HepG2 (cell line): Measurements from ENCODE around the gene SLC35F3. TPM values are rescaled to one million over a fixed set of nuclear protein-coding genes. Genes with fewer than 3 reads are reported as not detected.

ENCODE experiments used
- ATAC-seq: fragments of 200-7000 bp; cut with Tn5 transposase; 3 replicates; pipeline ENCODE4 v1.9.1; 2020; ENCODE audit warnings: mild to moderate bottlenecking, moderate library complexity
- BruUV-seq: library from RNA; stranded (reverse); fragments of 400-500 nt; replicated peaks from 2 replicates; lab custom pipeline; 2021; lab: Mats Ljungman, UMichigan
- CTCF ChIA-PET: fragments of 300-600 bp; formaldehyde crosslinking; extraction: SDS; loops from one replicate; lab custom pipeline; 2021; ENCODE audit warnings: low total read pairs, inconsistent platforms, low intra/inter-chr PET ratio; lab: Yijun Ruan, JAX
- POLR2A ChIA-PET: fragments of 350-600 bp; sonication (Branson Sonifier 250); formaldehyde crosslinking; loops from one replicate; lab custom pipeline; 2020; ENCODE audit warnings: antibody characterized with exemption, inconsistent platforms; lab: Yijun Ruan, JAX
- DNase-seq: peaks from one replicate; pipeline ENCODE4 v3.0.0-alpha.2; 2015; ENCODE audit warnings: low spot score
- FAIRE-seq: peaks from 3 replicates; lab custom pipeline; 2011; peaks lifted over from hg19 to GRCh38; lab: Jason Lieb, UNC
- H2AFZ ChIP-seq: one replicate; pipeline ENCODE4 v1.6.1; 2011; ENCODE audit warnings: low read length, inconsistent platforms
- H3K27ac ChIP-seq: fragments of 300-600 bp; 3 replicates; pipeline ENCODE4 v1.8.0; 2011; ENCODE audit warnings: mixed run types, mild to moderate bottlenecking, mixed read lengths, low read length, inconsistent platforms; ENCODE audit not compliant: insufficient read depth; ENCODE audit errors: extremely low read length
- H3K27me3 ChIP-seq, 2 experiments: fragments of 200-600 bp in 1 of 2; 2 replicates in 1 of 2; 3 replicates in 1 of 2; pipeline versions ENCODE4 v1.6.0 to v1.8.0; 2011; ENCODE audit warnings: low read length in 2 of 2, mild to moderate bottlenecking in 2 of 2, moderate library complexity in 2 of 2, inconsistent platforms in 1 of 2; ENCODE audit not compliant: insufficient read depth in 2 of 2, control insufficient read depth in 1 of 2
- H3K36me3 ChIP-seq, 2 experiments: fragments of 200-600 bp in 1 of 2; replicated peaks in 1 of 2; 2 replicates in 1 of 2; 3 replicates in 1 of 2; pipeline versions ENCODE4 v1.5.1 to v1.8.0; 2011; ENCODE audit warnings: low read length in 2 of 2, inconsistent platforms in 1 of 2; ENCODE audit not compliant: insufficient read depth in 2 of 2, control insufficient read depth in 1 of 2
- H3K4me1 ChIP-seq: 2 replicates; pipeline ENCODE4 v1.5.1; 2012; ENCODE audit warnings: low read length, inconsistent platforms; ENCODE audit not compliant: insufficient read depth
- H3K4me2 ChIP-seq: 2 replicates; pipeline ENCODE4 v1.6.0; 2011; ENCODE audit warnings: low read depth, low read length, inconsistent platforms
- H3K4me3 ChIP-seq, 3 experiments: fragments of 200-600 bp in 1 of 3; sonication (generic), shearing (Covaris generic) in 1 of 3; replicated peaks in 1 of 3; 2 replicates each; pipeline ENCODE4 v1.5.1; 2011 to 2016; ENCODE audit warnings: low read length in 3 of 3, inconsistent platforms in 2 of 3, low read depth in 2 of 3, mild to moderate bottlenecking in 2 of 3, control low read depth in 1 of 3, mixed read lengths in 1 of 3; ENCODE audit not compliant: insufficient read depth in 1 of 3
- H3K79me2 ChIP-seq: one replicate; pipeline ENCODE4 v1.6.1; 2011; ENCODE audit warnings: low read length, inconsistent platforms; ENCODE audit not compliant: insufficient read depth
- H3K9ac ChIP-seq: 2 replicates; pipeline ENCODE4 v1.6.0; 2011; ENCODE audit warnings: mild to moderate bottlenecking, low read depth, low read length, inconsistent platforms; ENCODE audit not compliant: insufficient read depth
- H3K9me3 ChIP-seq: 2 replicates; pipeline ENCODE4 v1.5.1; 2012; ENCODE audit warnings: mild to moderate bottlenecking, low read length
- H4K20me1 ChIP-seq: 2 replicates; pipeline ENCODE4 v1.6.0; 2011; ENCODE audit warnings: inconsistent platforms, mild to moderate bottlenecking, low read length, moderate library complexity; ENCODE audit not compliant: insufficient read depth
- ARNT ChIP-seq: fragments of 450-650 bp; IDR thresholded peaks from 2 replicates; pipeline ENCODE4 v1.6.1; 2017
- SOX6 ChIP-seq, 2 experiments: fragments of 450-650 bp in 1 of 2; sonication (generic) in 1 of 2; formaldehyde crosslinking in 1 of 2; IDR thresholded peaks; 2 replicates each; pipeline versions ENCODE4 v1.4.0 to v1.6.1; 2017 to 2020; ENCODE audit warnings: antibody characterized with exemption in 1 of 2, mild to moderate bottlenecking in 1 of 2, missing genetic modification reagents in 1 of 2
- ZNF446 ChIP-seq: sonication (generic); formaldehyde crosslinking; IDR thresholded peaks from 2 replicates; pipeline ENCODE4 v1.5.0; 2020; ENCODE audit warnings: mild to moderate bottlenecking, missing genetic modification reagents
- ZNF547 ChIP-seq: sonication (generic); formaldehyde crosslinking; IDR thresholded peaks from 2 replicates; pipeline ENCODE4 v1.5.1; 2020; ENCODE audit warnings: mild to moderate bottlenecking, missing genetic modification reagents
- ZNF674 ChIP-seq: sonication (generic); formaldehyde crosslinking; IDR thresholded peaks from 2 replicates; pipeline ENCODE4 v1.5.0; 2020; ENCODE audit warnings: low read depth, mild to moderate bottlenecking, missing genetic modification reagents
- ZNF792 ChIP-seq: IDR thresholded peaks from 2 replicates; pipeline ENCODE4 v1.6.1; 2016
- ZSCAN22 ChIP-seq: sonication (generic); formaldehyde crosslinking; IDR thresholded peaks from 2 replicates; pipeline ENCODE4 v1.4.0; 2020; ENCODE audit warnings: mild to moderate bottlenecking, missing genetic modification reagents
- WGBS: methylation state at CpG from one replicate; pipeline ENCODE4 v1.1.6; 2017; ENCODE audit warnings: low lambda C conversion rate; 5-methylcytosine and 5-hydroxymethylcytosine counted together
- in situ Hi-C: cut with HindIII; loops from 2 replicates; pipeline ENCODE4 v1.10.0; 2017; ENCODE audit warnings: low pct_unique_long_range_greater_than_20kb; ENCODE audit not compliant: extremely low pct_ligation_motif_present
- intact Hi-C: fragments of 100-400 bp; cut with micrococcal nuclease; formaldehyde crosslinking; loops from one replicate; pipeline ENCODE4 v1.10.0; 2022; ENCODE audit not compliant: unreplicated experiment
- polyA plus RNA-seq, 8 experiments: library from polyadenylated mRNA; depleted of rRNA in 3 of 8; stranded (reverse) in 7 of 8; unstranded in 1 of 8; fragments of >200 nt; fragmentation: Illumina TruSeq in 4 of 8; extraction: Trizol in 4 of 8; gene quantifications; 2 replicates each; pipeline versions ENCODE4 v1.2.1 to v1.2.3, GENCODE V29; 2011 to 2016; ENCODE audit warnings: low read depth in 4 of 8, missing spikeins in 1 of 8, mixed read lengths in 1 of 8; ENCODE audit not compliant: insufficient read depth in 1 of 8
- total RNA-seq, 5 experiments: library from RNA; depleted of rRNA; stranded (reverse); fragments of >200 nt; fragmentation: Illumina TruSeq; extraction: Trizol; gene quantifications; 2 replicates each; pipeline ENCODE4 v1.2.3, GENCODE V29; 2016; ENCODE audit warnings: low read depth in 1 of 5
- TF ChIP-seq, protein P1 (sequence below): sonication (generic); formaldehyde crosslinking; IDR thresholded peaks from 2 replicates; pipeline ENCODE4 v1.5.0; 2020; ENCODE audit warnings: missing genetic modification reagents

Gene SLC35F3
- total and polyA plus RNA-seq, 2 of the 13 experiments (the other 11 are each of a cell fraction or from before 2014, with no cell fraction given), result not detected

- TF ChIP-seq, protein P1, sequence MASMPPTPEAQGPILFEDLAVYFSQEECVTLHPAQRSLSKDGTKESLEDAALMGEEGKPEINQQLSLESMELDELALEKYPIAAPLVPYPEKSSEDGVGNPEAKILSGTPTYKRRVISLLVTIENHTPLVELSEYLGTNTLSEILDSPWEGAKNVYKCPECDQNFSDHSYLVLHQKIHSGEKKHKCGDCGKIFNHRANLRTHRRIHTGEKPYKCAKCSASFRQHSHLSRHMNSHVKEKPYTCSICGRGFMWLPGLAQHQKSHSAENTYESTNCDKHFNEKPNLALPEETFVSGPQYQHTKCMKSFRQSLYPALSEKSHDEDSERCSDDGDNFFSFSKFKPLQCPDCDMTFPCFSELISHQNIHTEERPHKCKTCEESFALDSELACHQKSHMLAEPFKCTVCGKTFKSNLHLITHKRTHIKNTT (CRISPR knock-in tag), result no peak
- no peak for TF ChIP-seq ZNF674 (CRISPR knock-in tag)
- no peak for TF ChIP-seq ZNF446 (CRISPR knock-in tag)
- no peak for TF ChIP-seq ZSCAN22 (CRISPR knock-in tag)
- no peak for TF ChIP-seq ZNF547 (CRISPR knock-in tag)
- TF ChIP-seq SOX6 (IDR thresholded peaks at IDR 0.05), result no peak
- TF ChIP-seq SOX6 (CRISPR knock-in tag; IDR thresholded peaks at IDR 0.05), result no peak
Measured at GRCh38 chr1:234079896-234080295, 175.4 kb downstream of the SLC35F3 start (continued).

DNA sequence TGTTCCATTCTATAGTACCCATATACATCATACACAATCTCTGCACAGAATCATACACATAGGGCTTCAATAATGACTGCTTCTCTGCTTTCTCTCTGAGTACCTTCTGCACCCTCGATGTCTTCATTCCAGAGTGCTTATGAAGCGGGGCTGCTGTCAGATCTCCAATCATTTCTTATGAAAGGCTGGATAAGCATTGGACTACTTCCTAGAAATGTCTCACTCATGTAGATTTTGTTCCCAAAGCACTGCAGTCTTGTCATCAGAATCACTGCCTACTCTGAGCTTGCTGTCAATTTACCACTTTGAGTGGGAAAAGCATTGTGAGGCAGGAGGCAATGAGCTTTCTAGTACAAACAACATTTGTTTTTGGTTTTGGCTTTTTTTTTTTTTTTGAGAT, 179.0 kb downstream of the SLC35F3 start:
- H3K27ac ChIP-seq, result no peak overlapping the region
- H3K4me1 ChIP-seq, result no peaks in the 10 kb centered on the region
- no peaks in the 10 kb centered on the region for H3K36me3 ChIP-seq
- intact Hi-C loops, result loop anchor here (1.0 kb wide), 1 partner anchor 17 kb away; no protein-coding TSS in a partner anchor
- H2AFZ ChIP-seq, result no peak overlapping the region
- no peak overlapping the region for H3K9ac ChIP-seq
- H3K27me3 ChIP-seq, result no peaks in the 10 kb centered on the region
- no peak for ATAC-seq
- H3K9me3 ChIP-seq, result no peaks in the 10 kb centered on the region
- no peak overlapping the region for H3K4me2 ChIP-seq
- H3K4me3 ChIP-seq, result no peak overlapping the region
- BruUV-seq, result no TSS peak
- no peaks in the 10 kb centered on the region for H3K79me2 ChIP-seq
- ChIA-PET POLR2A (no interaction called here), CTCF (no interaction called here)
- H4K20me1 ChIP-seq, result no peaks in the 10 kb centered on the region
- FAIRE-seq, result no peak
- 27% methylated on average over 2 of the region's 2 CpGs for WGBS
- in situ Hi-C loops, result no loop called here
- no peak for TF ChIP-seq ARNT
- TF ChIP-seq ZNF792, result no peak
- no peak for DNase-seq
